GM19463 (cell line): ENCODE results near the gene MOV10L1.

Experiments
- ATAC-seq: cut with Tn5 transposase; IDR thresholded peaks from one replicate; pipeline ENCODE4 v1.9.1; 2021; ENCODE audit warnings: mild to moderate bottlenecking, moderate library complexity; ENCODE audit not compliant: unreplicated experiment

MOV10L1 gene

GRCh38 chr22:50184902-50185374, 95.1 kb downstream of the MOV10L1 start:
- ATAC-seq, result no peak

GRCh38 chr22:50185375-50186087, 95.7 kb downstream of the MOV10L1 start, which contains the start of gene TRABD:
Gene TRABD, plus strand, starts transcription at chr22:50185913. Its CDS starts 7,148 bp downstream, at chr22:50193061.
- no peak for ATAC-seq

GRCh38 chr22:50186181-50186714, 96.4 kb downstream of the MOV10L1 start:
- ATAC-seq, result no peak

- no peak for ATAC-seq
Measured at GRCh38 chr22:50186761-50187523, 97.1 kb downstream of the MOV10L1 start.

- ATAC-seq, result no peak
Measured at GRCh38 chr22:50188356-50188755, 98.5 kb downstream of the MOV10L1 start.

GRCh38 chr22:50189184-50189848, 99.5 kb downstream of the MOV10L1 start:
- no peak for ATAC-seq

- no peak for ATAC-seq
Measured at GRCh38 chr22:50189849-50190181, 100.0 kb downstream of the MOV10L1 start.

GRCh38 chr22:50190182-50190940, 100.6 kb downstream of the MOV10L1 start:
- peak; percentile 48 for ATAC-seq

- ATAC-seq, result no peak
Measured at GRCh38 chr22:50190941-50191741, 101.3 kb downstream of the MOV10L1 start.

- no peak for ATAC-seq
Measured at GRCh38 chr22:50192436-50193204, 102.8 kb downstream of the MOV10L1 start.

GRCh38 chr22:50193621-50194020, 103.8 kb downstream of the MOV10L1 start:
- no peak for ATAC-seq

GRCh38 chr22:50194037-50194805, 104.4 kb downstream of the MOV10L1 start:
- no peak for ATAC-seq

GRCh38 chr22:50196256-50196655, 106.5 kb downstream of the MOV10L1 start:
- ATAC-seq, result no peak

GRCh38 chr22:50197000-50197800, 107.4 kb downstream of the MOV10L1 start:
- no peak for ATAC-seq

- no peak for ATAC-seq
Measured at GRCh38 chr22:50197856-50198623, 108.2 kb downstream of the MOV10L1 start.

- ATAC-seq, result no peak
Measured at GRCh38 chr22:50198624-50199017, 108.8 kb downstream of the MOV10L1 start.

- ATAC-seq, result no peak
Measured at GRCh38 chr22:50199251-50199721, 109.5 kb downstream of the MOV10L1 start.
